Lung (tissue), 12 donors: ENCODE results near the gene HMX1. TPM values are rescaled to one million over a fixed set of nuclear protein-coding genes. Genes with fewer than 3 reads are reported as not detected.
A peak's percentile ranks its signal among the peaks of the same experiment; 100 is the strongest.

Source experiments
- ATAC-seq: fragments of 200-7000 bp; cut with Tn5 transposase; one replicate; pipeline ENCODE4 v1.9.1; 2020; ENCODE audit warnings: moderate number of reproducible peaks; ENCODE audit not compliant: insufficient read depth, low FRiP score
- DNase-seq, 3 donors: peaks; one replicate each; pipeline ENCODE4 v3.0.0-alpha.2; 2013 to 2017
- H3K27ac ChIP-seq, 2 donors: one replicate each; pipeline ENCODE4 v1.5.1; 2013; ENCODE audit warnings: mild to moderate bottlenecking in 2 of 2, moderate library complexity in 2 of 2, control low read depth in 1 of 2, inconsistent platforms in 1 of 2, low read depth in 1 of 2, low read length in 1 of 2
- H3K27me3 ChIP-seq, 3 donors: one replicate each; pipeline ENCODE4 v1.5.1; 2013; ENCODE audit warnings: low read length in 2 of 3; ENCODE audit not compliant: control insufficient read depth in 3 of 3, insufficient read depth in 3 of 3
- H3K36me3 ChIP-seq, 4 donors: one replicate each; pipeline ENCODE4 v1.5.1; 2013; ENCODE audit warnings: low read length in 4 of 4, mild to moderate bottlenecking in 1 of 4, moderate library complexity in 1 of 4; ENCODE audit not compliant: control insufficient read depth in 4 of 4, insufficient read depth in 4 of 4
- H3K4me1 ChIP-seq, 5 donors: one replicate each; pipeline ENCODE4 v1.5.1; 2013; ENCODE audit warnings: low read length in 5 of 5, mild to moderate bottlenecking in 2 of 5, moderate library complexity in 1 of 5; ENCODE audit not compliant: control insufficient read depth in 5 of 5, insufficient read depth in 5 of 5
- H3K4me3 ChIP-seq: one replicate; pipeline ENCODE4 v1.5.1; 2013; ENCODE audit warnings: mild to moderate bottlenecking, control low read depth, moderate library complexity
- H3K9ac ChIP-seq, 2 donors: one replicate each; pipeline ENCODE4 v1.5.1; 2013; ENCODE audit warnings: low read length in 2 of 2, control low read depth in 1 of 2; ENCODE audit not compliant: insufficient read depth in 1 of 2
- H3K9me3 ChIP-seq, 4 donors: one replicate each; pipeline ENCODE4 v1.5.1; 2013; ENCODE audit warnings: low read length in 3 of 4, mild to moderate bottlenecking in 1 of 4, moderate library complexity in 1 of 4; ENCODE audit not compliant: control insufficient read depth in 4 of 4, insufficient read depth in 3 of 4
- WGBS, 2 donors: extraction: QIAGEN DNeasy Blood & Tissue Kit; methylation state at CpG; one replicate each; pipeline ENCODE4 v1.1.7; 2013; 5-methylcytosine and 5-hydroxymethylcytosine counted together
- polyA plus RNA-seq, 2 donors: library from polyadenylated mRNA; stranded (reverse); fragments of 200-250 nt; gene quantifications; one replicate each; pipeline ENCODE4 v1.2.1, GENCODE V29; 2013
- total RNA-seq, 2 donors: library from RNA; depleted of rRNA in 1 of 2; stranded (reverse); fragments of >200 nt in 1 of 2; gene quantifications; one replicate each; pipeline ENCODE4 v1.2.1, GENCODE V29; 2014 to 2021
- TF ChIP-seq, protein P1 (sequence below): IDR thresholded peaks from 2 replicates; pipeline ENCODE4 v1.5.1; 2012; ENCODE audit warnings: mild to moderate bottlenecking; ENCODE audit errors: control extremely low read depth, extremely low read depth
- donor health status: control.
- donor health status: control.
- donor health status: Bipolar disorder and iron deficiency.
- donor health status: healthy.
- donor health status: DM: yes; HTN: yes; CAD: no.

Gene HMX1
- total and polyA plus RNA-seq, 4 donors: not detected

DNA sequence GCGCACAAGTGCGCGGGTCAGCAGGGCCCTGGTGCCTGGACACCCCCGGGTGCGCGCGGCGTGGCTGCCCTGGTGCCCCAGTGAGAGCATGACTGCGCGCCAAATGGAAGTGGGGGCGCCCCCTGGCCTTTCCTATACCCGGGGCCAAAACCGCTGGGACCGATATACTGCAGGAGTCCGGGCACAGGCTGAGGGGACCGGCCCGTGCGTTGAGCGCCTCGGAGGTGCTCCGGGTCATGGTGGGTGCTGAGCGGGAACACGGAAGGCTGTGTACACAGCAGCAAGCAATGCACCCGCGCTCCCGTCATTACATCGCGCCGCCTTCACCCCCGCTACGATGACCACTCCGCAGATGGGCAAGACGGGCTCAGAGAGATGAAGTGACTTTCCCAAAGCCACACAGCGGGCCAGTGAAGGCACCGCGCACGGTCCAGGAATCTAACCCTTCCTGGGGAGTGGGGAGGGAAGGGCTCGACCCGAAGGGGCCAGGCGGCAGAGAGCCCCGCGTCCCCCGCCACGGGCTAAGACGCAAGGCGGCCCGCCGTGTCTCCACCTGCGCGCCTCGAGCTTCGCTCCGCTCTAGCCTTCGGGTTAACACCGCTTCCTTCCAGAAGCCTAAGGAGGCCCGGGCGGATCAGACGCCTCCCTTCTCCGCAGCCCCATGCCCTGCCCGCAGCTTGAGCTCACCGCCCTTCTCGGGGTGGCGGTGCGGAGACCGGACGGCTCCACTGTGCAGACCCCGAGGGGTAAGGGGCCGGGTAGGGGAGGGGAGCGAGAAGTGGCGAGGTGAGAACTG is 11.3 kb downstream of the HMX1 start:
- peaks cover 0 to 15% (median 0%) of the 10 kb centered on the region in 4 donors for H3K9me3 ChIP-seq
- no peak overlapping the region for H3K4me3 ChIP-seq
- no peak overlapping the region for H3K9ac ChIP-seq
- peak in 1 of 3 donors; percentile 33 for DNase-seq
- ATAC-seq: no peak
- peaks cover 56 to 96% (median 74%) of the 10 kb centered on the region in 3 donors for H3K27me3 ChIP-seq
- no peak overlapping the region for H3K27ac ChIP-seq
- 4% methylated on average over 67 to 70 of the region's 70 CpGs for WGBS, 2 donors
- TF ChIP-seq, protein P1, sequence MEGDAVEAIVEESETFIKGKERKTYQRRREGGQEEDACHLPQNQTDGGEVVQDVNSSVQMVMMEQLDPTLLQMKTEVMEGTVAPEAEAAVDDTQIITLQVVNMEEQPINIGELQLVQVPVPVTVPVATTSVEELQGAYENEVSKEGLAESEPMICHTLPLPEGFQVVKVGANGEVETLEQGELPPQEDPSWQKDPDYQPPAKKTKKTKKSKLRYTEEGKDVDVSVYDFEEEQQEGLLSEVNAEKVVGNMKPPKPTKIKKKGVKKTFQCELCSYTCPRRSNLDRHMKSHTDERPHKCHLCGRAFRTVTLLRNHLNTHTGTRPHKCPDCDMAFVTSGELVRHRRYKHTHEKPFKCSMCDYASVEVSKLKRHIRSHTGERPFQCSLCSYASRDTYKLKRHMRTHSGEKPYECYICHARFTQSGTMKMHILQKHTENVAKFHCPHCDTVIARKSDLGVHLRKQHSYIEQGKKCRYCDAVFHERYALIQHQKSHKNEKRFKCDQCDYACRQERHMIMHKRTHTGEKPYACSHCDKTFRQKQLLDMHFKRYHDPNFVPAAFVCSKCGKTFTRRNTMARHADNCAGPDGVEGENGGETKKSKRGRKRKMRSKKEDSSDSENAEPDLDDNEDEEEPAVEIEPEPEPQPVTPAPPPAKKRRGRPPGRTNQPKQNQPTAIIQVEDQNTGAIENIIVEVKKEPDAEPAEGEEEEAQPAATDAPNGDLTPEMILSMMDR: no peak
- H3K36me3 ChIP-seq: no peaks in the 10 kb centered on the region
- peaks cover 0 to 7% (median 5%) of the 10 kb centered on the region in 5 donors for H3K4me1 ChIP-seq

DNA sequence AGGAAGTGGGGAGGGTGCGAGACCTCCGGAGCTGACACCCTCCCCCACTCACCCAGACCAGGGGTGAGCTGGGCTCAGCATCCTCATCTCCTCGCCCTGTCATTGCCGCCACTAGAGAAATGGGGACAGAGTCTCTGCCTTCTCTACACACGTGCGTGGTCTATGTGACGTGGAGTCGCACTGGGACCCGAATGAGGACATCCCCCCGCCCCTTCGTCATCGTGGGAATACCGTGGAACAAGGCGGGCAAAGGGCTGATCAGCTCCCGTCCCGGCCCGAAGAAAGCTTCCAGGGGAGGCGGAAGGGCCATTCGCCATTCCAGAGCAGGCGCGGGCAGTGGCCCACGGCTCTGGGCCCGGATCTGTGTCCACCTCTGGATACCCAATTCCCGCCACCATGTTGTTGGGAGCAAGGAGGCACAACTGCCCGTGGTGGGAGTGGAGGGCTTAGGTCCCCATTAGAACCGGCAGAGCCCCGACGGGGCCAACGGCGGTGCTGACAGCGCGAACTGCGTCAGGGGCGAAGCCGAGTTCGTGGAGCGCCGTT is 12.0 kb downstream of the HMX1 start:
- Histone ChIP-seq H3K27ac (no peak overlapping the region), H3K27me3 (peaks cover 50 to 96% (median 74%) of the 10 kb centered on the region in 3 donors), H3K4me1 (peaks cover 0 to 7% (median 5%) of the 10 kb centered on the region in 5 donors), H3K9ac (no peak overlapping the region), H3K36me3 (no peaks in the 10 kb centered on the region), H3K4me3 (no peak overlapping the region), H3K9me3 (peaks cover 0 to 17% (median 0%) of the 10 kb centered on the region in 4 donors)
- TF ChIP-seq, protein P1: no peak
- WGBS, 2 donors: 4 to 5% methylated on average over 38 of the region's 38 CpGs
- ATAC-seq (no peak), DNase-seq (no peak)

DNA sequence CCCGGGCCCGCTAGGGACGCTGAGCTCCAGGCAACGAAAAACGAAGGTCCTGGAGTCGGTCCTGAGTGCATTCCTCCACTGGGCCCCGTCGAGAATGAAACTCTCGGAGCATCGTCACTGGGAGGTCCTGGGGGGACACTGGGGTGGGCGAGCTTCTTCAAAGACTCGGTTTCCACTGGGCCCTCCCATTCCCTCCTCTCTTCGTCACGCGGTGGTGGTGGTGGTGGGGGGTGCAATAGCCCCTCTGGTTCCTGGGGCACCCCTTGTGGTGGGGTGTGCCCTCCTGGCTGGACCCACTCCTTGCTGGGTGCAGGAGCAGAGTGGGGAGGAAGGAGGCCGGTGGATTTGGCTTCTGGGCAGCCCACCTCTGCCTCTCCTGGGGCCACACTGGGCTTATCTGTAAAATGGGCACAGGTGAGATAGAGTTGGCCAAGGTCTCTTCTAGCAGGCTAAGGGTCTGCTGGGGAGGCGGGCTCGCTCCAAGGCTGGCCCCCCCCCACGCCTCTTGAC is 12.9 kb downstream of the HMX1 start:
- ATAC-seq: no peak
- no peaks in the 10 kb centered on the region for H3K36me3 ChIP-seq
- WGBS, 2 donors: 3 to 5% methylated on average over 19 of the region's 19 CpGs
- H3K4me3 ChIP-seq: no peak overlapping the region
- TF ChIP-seq, protein P1: no peak
- no peak overlapping the region for H3K27ac ChIP-seq
- H3K9ac ChIP-seq: no peak overlapping the region
- peaks cover 0 to 12% (median 0%) of the 10 kb centered on the region in 4 donors for H3K9me3 ChIP-seq
- DNase-seq: no peak
- H3K4me1 ChIP-seq: peaks cover 0 to 7% (median 5%) of the 10 kb centered on the region in 5 donors
- H3K27me3 ChIP-seq: peaks cover 42 to 96% (median 73%) of the 10 kb centered on the region in 3 donors
